GM12892 (cell line): ENCODE results near the gene ZSWIM6.

Source experiments
- POLR2A ChIP-seq: IDR thresholded peaks from 2 replicates; pipeline ENCODE4 v1.6.1; 2011; ENCODE audit warnings: low read depth, low read length, control low read depth
- POLR2AphosphoS5 ChIP-seq: IDR thresholded peaks from 2 replicates; pipeline ENCODE4 v1.6.1; 2011; ENCODE audit warnings: low read depth, low read length, control low read depth
- TAF1 ChIP-seq: IDR thresholded peaks from 2 replicates; pipeline ENCODE4 v1.6.1; 2011; ENCODE audit warnings: low read depth, mild to moderate bottlenecking, control low read depth, low read length, borderline replicate concordance

DNA sequence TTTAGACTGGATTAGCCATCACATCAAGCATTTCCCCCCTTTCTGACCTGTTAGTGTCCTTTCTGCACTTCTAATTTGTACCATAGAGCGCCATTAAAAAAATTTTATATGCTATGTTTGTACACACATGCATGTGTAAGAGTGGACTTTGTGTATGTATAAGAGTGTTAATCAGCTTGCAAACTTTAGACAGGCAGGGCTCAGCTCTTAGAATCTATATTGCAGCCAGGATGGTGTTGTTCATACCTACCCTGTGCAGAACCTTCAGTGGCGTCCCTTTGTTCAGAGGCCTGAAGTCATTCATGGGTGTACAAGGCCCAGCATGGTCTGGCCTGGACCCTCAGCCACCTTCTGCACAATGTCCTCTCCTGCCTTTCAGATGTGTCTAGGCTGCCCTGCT, 19.7 kb downstream of the ZSWIM6 start:
- no peak for TF ChIP-seq POLR2A
- TF ChIP-seq TAF1, result no peak
- no peak for TF ChIP-seq POLR2AphosphoS5
